T-helper 1 cell treated with Interleukin-12 subunit alpha and Interleukin-12 subunit beta and Interleukin-4 antibody, amounts not matched to agents 30 ng/mL and 1 ng/mL, for 36 hours (primary cell): ENCODE data around the gene WAC. TPM values are rescaled to one million over a fixed set of nuclear protein-coding genes. Genes with fewer than 3 reads are reported as not detected.

Experiments used
- intact Hi-C: fragments of 100-400 bp; cut with micrococcal nuclease; formaldehyde crosslinking; loops from one replicate; pipeline ENCODE4 v1.15.1; 2024
- total RNA-seq: library from RNA; stranded (reverse); gene quantifications from 2 replicates; pipeline ENCODE4 v1.2.3, GENCODE V29; 2022

WAC gene
- total RNA-seq, 1 donor from 2014 or later: 156 TPM

DNA sequence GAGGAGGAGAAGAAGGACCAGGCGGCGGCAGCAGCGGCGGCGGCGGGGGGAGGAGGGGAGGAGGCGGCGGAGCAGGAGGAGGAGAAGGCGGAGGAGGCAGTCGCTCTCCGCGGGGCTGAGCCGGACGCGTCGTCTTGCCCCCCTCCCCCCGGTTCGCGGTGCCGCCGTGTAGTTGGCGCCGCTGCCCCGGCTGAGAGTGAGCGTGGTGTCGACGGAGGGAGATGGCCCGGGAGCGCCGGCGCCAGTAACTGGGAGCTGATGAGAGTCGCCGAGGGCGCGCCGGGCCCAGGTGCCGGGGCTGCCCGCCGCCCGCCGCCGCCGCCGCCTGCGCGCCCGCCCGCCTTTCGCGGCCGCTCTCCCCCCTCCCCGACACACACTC is 257 bp downstream of the WAC start:
- intact Hi-C loops: loop anchor here (1.0 to 5.0 kb wide), 7 partner anchors 121 to 1672 kb away; partner anchors contain the start of genes ABI1, ACBD5, ANKRD26 and BAMBI

DNA sequence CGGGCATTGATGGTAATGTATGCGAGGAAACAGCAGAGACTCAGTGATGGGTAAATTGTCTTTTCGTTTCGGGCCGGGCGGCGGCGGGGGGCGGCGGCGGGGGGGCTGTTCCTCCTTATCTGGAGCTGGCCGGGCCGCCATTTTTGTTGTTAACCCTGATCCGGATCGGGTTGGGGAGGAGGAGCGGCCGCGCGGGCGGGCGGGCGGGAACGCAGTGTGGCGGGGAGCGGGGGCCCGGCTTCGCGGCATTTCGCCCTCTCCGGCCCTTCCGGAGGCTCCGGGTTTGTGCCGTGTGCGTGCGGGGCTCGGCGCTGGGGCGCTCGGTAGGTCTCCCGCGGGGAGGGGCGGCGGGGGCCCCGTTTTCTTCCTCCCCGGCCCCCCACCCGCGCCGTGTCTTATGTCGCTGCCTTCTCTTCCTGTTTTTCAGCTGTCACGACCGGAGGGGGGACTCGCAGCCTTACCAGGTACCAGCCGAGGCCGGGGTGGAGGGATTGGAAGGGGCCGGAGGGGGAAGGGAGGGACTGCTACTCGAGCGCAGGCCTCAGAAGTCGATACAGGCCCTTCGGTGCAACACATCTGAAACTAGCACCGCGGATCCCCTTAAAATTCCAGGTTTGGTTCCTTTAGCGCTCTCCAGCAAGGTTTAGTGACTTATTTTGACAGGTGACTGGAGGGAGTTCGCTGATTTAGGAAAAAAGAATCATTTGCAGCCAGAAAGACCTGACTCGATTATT is 820 bp downstream of the WAC start:
- intact Hi-C loops: loop anchor here (1.0 to 5.0 kb wide), 9 partner anchors 12 to 1673 kb away; partner anchors contain the start of genes ABI1, ACBD5, ANKRD26 and BAMBI

DNA sequence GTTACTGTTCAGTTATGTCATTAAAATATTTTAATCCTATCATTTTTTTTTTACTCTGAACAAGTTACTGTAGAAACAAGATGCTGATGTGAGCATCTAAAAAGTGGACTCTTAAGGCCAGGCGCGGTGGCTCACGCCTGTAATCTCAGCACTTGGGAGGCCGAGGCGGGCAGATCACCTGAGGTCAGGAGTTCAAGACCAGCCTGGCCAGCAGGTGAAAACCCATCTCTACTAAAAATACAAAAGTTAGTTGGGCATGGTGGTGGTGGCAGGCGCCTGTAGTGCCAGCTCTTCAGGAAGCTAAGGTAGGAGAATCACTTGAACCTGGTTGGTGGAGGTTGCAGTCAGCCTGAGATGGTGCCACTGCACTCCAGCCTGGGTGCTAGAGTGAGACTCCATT is 2.9 kb downstream of the WAC start:
- intact Hi-C loops: loop anchor here (2.0 kb wide), 1 partner anchor 15 kb away; no protein-coding TSS in a partner anchor

DNA sequence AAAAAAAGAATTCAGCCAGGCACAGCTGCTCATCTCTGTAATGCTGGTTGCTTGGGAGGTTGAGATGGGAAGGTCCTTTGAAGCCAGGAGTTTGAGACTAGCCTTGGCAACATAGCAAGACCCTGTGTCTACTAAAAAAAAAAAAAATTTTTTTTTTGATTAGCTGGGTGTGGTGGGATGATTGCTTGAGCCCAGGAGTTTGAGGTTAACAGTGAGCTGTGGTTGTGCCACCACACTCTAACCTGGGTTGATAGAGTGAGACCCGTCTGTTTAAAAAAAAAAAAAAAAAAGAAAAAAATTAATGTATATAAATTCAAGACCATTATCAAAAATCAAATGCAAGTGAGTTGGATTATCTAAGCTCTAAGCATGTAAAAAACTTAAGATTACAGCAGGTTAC is 5.7 kb downstream of the WAC start:
- intact Hi-C loops: no loop called here

DNA sequence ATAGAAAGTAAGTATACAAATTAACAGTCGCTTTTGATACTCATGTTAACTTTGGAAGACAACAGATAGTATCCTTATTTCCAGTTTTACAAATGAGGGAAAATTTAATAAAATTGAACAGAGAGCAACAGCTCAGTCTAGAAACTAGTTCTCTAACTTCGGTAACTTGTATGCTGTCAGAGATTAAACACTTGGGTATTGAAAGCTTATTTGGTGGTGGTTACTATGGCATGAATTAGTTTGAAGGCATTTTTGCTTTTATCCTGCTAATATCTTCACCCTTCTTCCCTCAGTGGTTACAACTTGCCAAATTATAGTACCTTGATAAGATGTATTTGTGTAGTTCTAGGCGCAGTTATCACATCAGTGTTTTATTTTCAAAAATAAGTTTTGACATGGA is 7.2 kb downstream of the WAC start:
- intact Hi-C loops: no loop called here

DNA sequence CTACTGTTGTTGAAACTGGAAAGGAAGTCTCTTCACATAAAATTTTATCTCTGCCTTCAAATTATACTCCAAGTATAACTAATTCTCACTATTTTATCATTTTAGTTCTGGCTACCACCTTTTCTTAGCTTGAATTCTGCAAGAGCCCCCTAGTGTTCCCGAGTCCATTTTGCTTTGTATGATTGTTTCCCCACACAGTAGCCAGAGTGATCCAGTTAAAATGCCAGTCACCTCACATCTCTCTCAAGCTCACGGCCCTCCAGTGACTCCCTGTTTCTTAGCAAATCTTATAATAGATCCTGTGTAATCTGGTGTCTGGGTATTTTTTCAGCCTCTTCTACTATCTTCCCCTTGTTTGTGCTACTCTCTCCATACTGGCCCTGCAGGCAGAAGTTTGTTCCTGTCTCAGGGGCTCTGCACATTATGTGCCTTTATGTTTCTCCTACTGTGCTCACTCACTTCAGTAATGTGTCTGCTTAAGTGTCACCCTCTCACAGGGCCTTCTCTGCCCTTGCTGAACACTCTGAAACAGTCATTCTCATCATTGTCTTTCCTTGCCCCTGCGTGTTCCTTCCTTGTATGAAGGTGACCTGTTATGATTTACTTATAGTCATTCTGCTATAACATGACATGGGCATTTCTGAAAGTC is 8.9 kb downstream of the WAC start:
- intact Hi-C loops: no loop called here

DNA sequence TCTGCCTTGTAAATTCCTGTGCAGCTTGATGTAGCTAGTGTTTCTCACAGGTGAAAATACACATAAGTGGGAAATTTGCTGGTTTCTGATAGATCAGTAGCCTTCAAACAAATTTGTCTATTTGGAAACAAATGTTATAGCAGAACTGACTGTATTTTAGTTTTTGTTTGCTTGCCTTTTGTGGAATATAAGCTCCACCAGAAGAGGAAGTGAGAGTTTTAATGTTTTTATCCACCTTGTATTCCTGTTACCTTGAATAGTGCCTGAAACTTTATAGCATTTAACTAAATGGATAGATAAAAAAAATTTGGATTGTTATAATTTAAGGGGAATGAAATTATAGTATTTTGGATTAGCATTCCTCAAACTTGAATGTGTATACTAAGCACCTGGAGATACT is 9.8 kb downstream of the WAC start:
- intact Hi-C loops: no loop called here

DNA sequence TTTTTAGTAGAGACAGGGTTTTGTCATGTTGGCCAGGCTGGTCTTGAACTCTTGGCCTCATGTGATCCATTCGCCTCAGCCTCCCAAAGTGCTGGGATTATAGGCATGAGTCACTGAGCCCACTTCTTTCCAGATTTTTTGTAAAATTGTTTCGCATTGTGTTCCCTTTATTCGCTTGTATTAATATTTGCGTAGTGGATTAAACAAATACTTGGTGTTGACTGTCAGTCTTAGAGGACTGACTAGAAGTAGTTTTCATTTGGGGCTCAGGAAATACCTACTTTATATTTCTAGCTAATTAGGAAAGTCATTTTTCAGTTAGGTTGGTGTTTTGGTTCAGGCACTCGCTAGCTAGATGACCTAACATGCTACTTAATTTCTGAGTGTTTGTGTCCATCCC is 11.1 kb downstream of the WAC start:
- intact Hi-C loops: no loop called here

DNA sequence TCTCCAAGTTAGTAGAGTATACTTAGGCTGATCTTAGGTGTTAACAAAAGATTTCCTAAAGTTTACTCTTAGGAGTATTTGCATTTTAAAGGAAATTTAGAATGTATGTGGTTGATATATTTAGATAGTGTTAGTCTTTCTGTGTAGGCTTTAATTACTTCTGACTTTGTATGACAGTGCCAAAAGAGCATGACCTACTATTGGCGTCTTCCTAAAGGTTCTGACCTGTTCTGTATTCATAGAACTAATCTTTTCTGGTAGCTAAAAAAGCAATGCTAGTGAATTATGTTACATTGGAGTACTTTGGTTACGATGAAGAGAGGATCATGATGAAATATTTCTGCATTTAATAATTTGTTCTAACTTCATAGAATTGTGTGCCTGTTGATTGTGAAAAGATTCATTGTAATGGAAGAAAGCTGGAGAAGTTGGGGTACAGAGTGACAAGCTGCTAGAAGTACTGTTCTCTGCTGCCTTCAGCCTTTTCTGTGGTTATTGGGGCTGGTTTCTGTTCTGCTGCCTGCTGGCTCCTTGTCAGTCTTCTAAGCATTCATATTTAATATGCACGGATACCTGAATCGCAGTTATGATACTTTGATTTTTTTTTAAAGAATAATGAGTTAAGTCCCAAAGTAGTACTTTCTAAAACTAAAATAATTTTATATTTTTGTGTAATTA is 13.2 kb downstream of the WAC start:
- intact Hi-C loops: loop anchor here (1.0 to 5.0 kb wide), 2 partner anchors 12 to 36 kb away; no protein-coding TSS in a partner anchor

DNA sequence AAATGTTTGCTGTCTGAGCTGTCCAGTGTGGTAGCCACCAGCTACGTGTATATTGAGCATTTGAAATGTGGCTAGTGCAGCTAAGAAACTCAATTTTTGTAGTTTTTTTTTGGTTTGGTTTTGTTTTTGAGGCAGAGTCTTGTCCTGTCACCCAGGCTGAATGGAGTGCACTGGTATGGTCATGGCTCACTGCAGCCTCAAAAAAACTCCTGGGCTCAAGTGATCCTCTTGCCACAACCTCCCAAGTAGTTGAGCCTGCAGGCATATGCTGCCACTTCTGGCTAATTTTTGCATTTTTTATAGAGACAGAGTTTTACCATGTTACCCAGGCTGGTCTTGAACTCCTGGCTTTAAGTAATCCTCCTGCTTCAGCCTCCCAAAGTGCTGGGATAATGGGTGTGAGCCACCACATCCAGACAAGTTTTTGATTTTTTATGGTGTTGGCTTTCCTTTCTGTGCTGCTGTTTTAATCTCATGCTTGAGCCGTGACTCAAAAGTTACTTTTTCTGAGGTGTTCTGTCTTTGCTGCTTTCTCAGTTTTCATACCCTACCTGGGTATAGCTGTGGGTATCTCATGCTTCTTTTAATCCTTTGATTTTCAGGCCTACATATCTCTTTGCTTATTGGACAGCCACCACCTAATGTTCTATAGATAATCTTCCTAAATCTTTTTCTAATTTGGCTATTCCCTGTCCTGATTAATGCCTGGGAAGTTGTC is 16.0 kb downstream of the WAC start:
- intact Hi-C loops: loop anchor here (5.0 kb wide), 1 partner anchor 33 kb away; no protein-coding TSS in a partner anchor

DNA sequence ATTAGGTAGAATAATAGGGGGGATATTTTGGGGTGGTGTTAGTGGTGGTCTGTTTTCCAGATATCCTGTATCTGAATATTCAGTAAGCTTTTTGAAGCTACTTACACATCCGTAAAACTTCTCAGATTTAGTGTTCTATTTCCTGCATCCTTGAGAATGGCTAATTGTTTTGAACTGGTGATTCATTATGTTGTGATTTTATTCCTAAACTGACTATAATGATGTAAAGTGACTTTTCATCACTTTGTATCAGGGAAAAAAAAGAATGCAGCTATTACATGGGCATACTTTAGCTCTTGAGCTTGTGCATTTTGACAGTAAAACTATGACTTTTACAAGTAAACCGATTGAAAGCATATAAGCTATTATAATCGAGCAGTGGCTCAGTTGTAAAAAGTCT is 18.2 kb downstream of the WAC start:
- intact Hi-C loops: loop anchor here (2.0 kb wide), 1 partner anchor 16 kb away; no protein-coding TSS in a partner anchor

DNA sequence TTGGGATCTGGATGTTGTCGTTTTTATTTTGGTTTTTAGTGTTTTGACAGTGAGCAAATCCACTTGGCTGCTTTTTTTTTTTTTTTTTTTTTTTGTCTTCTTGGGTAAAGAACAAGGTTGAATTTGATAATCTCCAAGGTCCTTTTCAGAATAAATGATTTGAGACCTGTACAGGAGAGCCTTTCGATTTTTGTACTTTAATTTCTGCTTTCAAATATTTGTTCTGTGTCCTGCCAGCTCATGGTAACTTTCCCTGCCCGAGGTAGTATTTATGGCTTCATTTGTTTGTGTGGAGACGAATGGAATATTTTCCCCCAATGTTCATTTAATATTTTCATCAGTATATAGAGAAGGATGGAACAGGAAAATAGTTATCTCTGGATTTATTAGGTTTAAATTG is 19.9 kb downstream of the WAC start:
- intact Hi-C loops: no loop called here

DNA sequence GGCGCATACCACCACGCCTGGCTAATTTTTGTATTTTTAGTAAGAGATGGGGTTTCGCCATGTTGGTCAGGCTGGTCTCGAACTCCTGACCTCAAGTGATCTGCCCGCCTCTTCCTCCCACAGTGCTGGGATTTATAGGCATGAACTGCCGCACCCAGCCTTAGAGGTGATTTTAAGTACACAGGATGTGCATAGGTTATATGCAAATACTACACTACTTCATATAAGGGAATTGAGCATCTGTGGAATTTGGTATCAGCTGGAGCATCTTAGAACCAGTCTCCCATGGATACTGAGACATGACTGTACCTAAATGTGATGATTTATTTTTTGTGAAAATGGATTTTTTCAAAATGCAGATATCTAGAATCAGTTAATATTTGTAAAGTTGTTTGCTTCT is 21.1 kb downstream of the WAC start:
- intact Hi-C loops: no loop called here

DNA sequence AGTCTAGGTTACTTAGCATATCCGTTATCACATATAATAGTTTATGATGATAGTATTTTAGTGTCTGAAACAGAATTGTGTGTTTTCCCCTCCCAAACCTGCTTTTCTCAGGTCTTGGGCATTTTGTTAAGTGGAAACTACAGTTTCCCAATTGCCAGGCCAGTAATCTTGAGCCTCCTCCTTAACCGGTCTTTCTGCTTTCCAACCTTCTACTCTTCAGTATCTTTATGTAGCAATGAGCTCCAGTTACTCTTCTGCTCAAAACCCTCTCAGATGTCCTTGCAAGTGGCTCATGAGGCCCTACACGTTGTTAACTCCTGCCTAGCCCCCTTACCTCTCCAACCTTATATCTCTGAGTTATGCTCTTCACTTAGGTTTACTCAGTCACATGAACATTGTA is 22.0 kb downstream of the WAC start:
- intact Hi-C loops: no loop called here

DNA sequence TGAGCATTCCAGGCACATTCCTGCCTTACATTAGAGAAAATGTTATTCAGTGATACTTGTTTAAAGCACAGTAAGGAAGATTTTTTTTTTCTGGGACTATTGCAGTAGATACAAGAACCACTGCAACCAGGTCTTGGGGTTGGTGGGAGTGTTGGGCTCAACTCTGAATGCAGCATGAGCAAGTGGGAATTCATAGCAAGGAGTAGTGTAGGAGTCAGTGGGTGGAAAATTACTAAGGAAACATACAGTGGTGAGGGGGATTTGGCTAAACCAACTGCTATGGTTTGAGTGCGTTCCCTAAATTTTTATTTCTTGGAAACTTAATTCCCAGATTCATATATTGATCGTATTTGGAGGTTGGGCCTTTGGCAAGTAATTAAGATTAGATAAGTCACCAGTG is 22.4 kb downstream of the WAC start:
- intact Hi-C loops: no loop called here

DNA sequence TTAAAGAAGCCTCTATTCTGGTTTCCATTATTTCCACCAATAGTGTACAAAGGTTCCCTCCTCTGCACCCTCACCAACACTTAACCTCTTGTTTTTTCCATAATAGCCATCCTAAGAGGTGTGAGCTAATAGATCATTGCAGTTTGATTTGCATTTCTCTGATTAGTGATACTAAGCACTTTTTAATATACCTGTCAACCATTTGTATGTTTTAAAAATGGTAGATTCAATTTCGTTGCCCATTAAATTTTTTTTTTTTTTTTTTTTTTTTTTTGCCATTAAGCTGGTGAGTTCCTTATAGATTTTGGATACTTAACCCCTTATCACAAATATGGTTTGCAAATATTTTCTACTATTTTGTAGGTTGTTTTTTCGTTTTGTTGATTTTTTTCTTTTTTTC is 23.2 kb downstream of the WAC start:
- intact Hi-C loops: no loop called here

DNA sequence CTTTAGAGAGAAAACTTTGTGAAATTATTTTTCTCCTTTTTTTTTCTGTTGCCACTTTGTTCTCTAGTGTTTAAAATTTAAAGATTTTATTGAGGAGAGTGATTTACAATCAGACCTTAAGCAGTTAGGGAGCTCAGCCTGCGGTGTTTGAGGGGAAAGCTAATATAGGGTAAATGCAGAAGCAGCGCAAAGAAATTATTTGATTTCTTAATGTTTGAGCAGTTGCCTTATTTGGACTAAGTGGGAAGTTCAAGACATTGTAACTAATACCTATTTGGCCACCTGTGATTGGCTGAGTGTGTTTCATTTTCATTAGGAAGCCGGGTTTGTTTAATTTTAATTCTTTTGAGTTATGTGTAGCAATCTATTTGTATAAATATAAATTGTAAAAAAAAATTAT is 25.3 kb downstream of the WAC start:
- intact Hi-C loops: no loop called here

DNA sequence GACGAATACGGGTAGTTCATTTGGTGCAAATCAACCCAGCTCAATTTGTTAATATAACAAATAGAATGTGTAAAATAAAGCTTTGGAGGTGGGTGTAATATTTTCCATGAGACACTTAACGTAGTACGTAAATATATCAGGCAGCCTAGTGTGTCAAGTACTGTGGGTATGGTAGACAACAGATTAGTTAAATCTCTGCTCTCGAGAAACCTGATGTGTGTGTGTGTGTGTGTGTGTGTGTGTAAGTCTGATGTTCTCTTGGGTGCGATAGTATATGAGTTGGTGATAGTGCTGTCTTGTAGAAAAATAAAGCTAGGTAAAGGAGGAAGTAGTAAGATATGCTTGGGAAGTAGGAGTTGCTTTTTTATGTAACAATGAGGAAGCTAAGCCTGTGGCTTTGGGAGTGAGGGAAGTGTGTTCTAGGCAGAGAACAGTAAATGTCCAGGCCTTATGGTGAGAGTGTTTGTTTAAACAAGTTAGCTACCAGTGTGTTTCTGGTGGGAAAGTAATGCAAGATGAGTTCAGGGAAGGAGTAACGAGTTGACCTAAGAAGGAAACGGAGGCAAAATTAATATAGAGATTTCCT is 26.1 kb downstream of the WAC start:
- intact Hi-C loops: no loop called here

DNA sequence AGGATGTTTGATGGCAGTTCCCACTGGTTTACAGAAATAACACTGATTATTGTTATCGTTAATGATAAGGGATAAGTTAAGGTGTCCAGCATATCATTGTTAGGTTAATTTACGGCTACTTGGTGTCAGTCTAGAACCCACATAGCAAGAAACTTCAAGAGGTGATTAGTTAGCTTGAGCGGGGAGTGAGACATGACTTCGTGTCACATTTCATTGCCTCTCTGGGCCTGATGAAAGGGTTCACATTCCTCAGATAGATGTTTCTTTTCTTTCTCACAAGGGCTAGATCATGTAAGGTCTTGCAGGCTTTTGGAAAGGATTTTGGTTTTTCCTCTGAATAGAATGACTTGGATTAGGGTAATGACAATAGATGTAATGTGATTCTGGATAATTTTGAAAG is 26.7 kb downstream of the WAC start:
- intact Hi-C loops: no loop called here

DNA sequence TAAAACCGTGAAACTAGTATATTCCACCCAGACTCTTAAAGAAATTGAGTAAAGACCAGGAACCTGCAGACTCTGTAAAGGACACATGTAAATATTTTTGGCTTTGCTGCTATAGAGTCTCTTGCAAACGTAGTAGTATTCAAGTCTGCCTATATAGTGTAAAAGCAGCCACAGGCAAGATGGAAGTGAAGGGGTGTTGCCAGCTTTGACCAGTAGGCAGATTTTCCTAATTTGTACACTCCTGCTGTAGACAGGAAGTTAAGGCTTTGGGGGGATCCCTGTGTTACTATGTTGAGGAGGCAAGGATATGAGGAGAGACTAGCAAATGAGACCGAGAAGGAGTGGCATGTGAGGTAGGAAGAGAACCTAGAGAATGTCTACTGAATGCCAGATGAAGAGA is 27.7 kb downstream of the WAC start:
- intact Hi-C loops: no loop called here

DNA sequence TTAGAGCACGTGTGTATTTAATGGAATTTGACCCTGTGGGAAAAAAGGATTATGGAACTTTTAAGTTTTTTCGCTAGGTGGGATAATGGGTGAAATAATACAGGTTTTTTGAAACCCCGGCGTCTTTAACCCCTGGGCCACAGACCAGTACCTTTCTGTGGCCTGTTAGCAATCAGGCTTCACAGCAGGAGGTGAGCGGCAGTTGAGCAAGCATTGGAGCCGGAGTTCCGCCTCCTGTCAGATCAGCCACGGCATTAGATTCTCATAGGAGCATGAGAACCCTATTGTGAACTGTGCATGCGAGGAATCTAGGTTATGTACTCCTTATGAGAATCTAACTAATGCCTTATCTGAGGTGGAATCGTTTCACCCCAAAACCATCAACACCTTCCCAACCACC is 28.6 kb downstream of the WAC start:
- intact Hi-C loops: no loop called here
